ENCODE results near the gene TSPAN4. TPM values are rescaled to one million over a fixed set of nuclear protein-coding genes. Genes with fewer than 3 reads are reported as not detected.
A peak's percentile ranks its signal among the peaks of the same experiment; 100 is the strongest.

TSPAN4 gene
- total RNA-seq, 1 donor from 2014 or later = 69.2 TPM

GRCh38 chr11:869399-870126, 26.9 kb downstream of the TSPAN4 start:
- Mint-ChIP-seq H3K4me3 (ENCODE audit: unreplicated experiment) (no peak overlapping the region), H3K27ac (ENCODE audit: unreplicated experiment) (no peak overlapping the region), H3K27me3 (ENCODE audit: low read depth) (no peaks in the 10 kb centered on the region), H3K4me1 (ENCODE audit: low read depth) (peaks cover 4% of the 10 kb centered on the region), H3K36me3 (ENCODE audit: low read depth) (peaks cover 3% of the 10 kb centered on the region), H3K9me3 (ENCODE audit: low read depth) (no peaks in the 10 kb centered on the region)
- no peak for TF ChIP-seq CTCF (IDR thresholded peaks at IDR 0.05)
- no peak for DNase-seq (ENCODE audit: low spot score)

DNA sequence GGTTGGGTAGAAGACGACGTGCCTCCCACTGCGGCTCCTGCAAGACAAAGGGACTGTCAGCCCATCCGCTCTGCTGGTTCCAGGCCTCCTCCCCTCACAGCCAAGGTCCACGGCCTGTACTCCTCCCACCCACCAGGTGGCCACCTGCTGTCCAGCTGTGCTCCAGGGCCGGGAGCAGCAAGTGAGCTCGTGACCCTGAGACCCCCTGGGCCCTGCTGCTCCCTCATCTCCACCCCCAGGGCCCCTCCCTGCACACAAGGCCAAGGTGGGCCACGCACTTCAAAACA, 27.4 kb downstream of the TSPAN4 start:
- no peak for DNase-seq (ENCODE audit: low spot score)
- H3K27ac Mint-ChIP-seq (ENCODE audit: unreplicated experiment) = no peak overlapping the region
- TF ChIP-seq CTCF (IDR thresholded peaks at IDR 0.05) = peak; percentile 54
- H3K9me3 Mint-ChIP-seq (ENCODE audit: low read depth) = no peaks in the 10 kb centered on the region
- no peaks in the 10 kb centered on the region for H3K27me3 Mint-ChIP-seq (ENCODE audit: low read depth)
- H3K36me3 Mint-ChIP-seq (ENCODE audit: low read depth) = peaks cover 3% of the 10 kb centered on the region
- H3K4me1 Mint-ChIP-seq (ENCODE audit: low read depth) = peaks cover 4% of the 10 kb centered on the region
- H3K4me3 Mint-ChIP-seq (ENCODE audit: unreplicated experiment) = no peak overlapping the region

GRCh38 chr11:870418-870817, 27.8 kb downstream of the TSPAN4 start:
- peaks cover 3% of the 10 kb centered on the region for H3K36me3 Mint-ChIP-seq (ENCODE audit: low read depth)
- H3K27me3 Mint-ChIP-seq (ENCODE audit: low read depth) = no peaks in the 10 kb centered on the region
- no peaks in the 10 kb centered on the region for H3K9me3 Mint-ChIP-seq (ENCODE audit: low read depth)
- DNase-seq (ENCODE audit: low spot score) = no peak
- TF ChIP-seq CTCF (IDR thresholded peaks at IDR 0.05) = peak; percentile 11
- peaks cover 4% of the 10 kb centered on the region for H3K4me1 Mint-ChIP-seq (ENCODE audit: low read depth)
- no peak overlapping the region for H3K4me3 Mint-ChIP-seq (ENCODE audit: unreplicated experiment)
- no peak overlapping the region for H3K27ac Mint-ChIP-seq (ENCODE audit: unreplicated experiment)

DNA sequence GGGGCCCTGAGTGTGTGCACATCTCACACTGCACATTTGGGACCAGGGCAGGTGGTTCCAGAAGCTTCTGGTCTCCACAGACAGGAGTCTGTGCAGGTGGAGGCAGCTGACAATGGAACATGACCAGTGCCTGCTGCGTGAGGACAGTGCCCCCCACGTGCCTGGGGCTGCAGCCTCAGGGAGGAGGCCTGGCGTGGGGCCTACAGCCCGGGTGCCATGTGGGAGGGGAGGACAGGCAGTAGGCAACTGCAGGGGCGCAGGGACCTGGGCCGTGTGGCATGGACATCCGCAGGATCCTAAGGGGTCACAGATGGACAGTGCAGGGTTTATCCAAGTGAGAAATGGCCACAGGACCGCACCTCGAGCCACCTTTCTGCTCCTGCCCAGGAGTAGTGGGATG, 28.8 kb downstream of the TSPAN4 start:
- Mint-ChIP-seq H3K4me3 (ENCODE audit: unreplicated experiment) (no peak overlapping the region), H3K36me3 (ENCODE audit: low read depth) (peaks cover 3% of the 10 kb centered on the region), H3K9me3 (ENCODE audit: low read depth) (no peaks in the 10 kb centered on the region), H3K27ac (ENCODE audit: unreplicated experiment) (no peak overlapping the region), H3K27me3 (ENCODE audit: low read depth) (no peaks in the 10 kb centered on the region), H3K4me1 (ENCODE audit: low read depth) (peaks cover 4% of the 10 kb centered on the region)
- no peak for DNase-seq (ENCODE audit: low spot score)
- no peak for TF ChIP-seq CTCF (IDR thresholded peaks at IDR 0.05)

- Mint-ChIP-seq H3K9me3 (ENCODE audit: low read depth) (no peaks in the 10 kb centered on the region), H3K4me3 (ENCODE audit: unreplicated experiment) (no peak overlapping the region)
- TF ChIP-seq CTCF (IDR thresholded peaks at IDR 0.05) = no peak
Measured at GRCh38 chr11:872799-873198, 30.1 kb downstream of the TSPAN4 start.

More at GRCh38 chr11:872799-873198, 30.1 kb downstream of the TSPAN4 start:
- Mint-ChIP-seq H3K4me1 (ENCODE audit: low read depth) (peaks cover 4% of the 10 kb centered on the region), H3K27ac (ENCODE audit: unreplicated experiment) (no peak overlapping the region), H3K36me3 (ENCODE audit: low read depth) (peaks cover 4% of the 10 kb centered on the region), H3K27me3 (ENCODE audit: low read depth) (no peaks in the 10 kb centered on the region)
- DNase-seq (ENCODE audit: low spot score) = no peak
